GM21367 (cell line): Measurements from ENCODE around the gene FCMR.

ENCODE experiments used
- ATAC-seq: cut with Tn5 transposase; IDR thresholded peaks from one replicate; pipeline ENCODE4 v1.9.1; 2021; ENCODE audit not compliant: unreplicated experiment

The FCMR gene

GRCh38 chr1:206951318-206952100, 29.8 kb upstream of the FCMR start:
- no peak for ATAC-seq

- no peak for ATAC-seq
These were observed 27.9 kb upstream of the FCMR start for GRCh38 chr1:206949641-206950040.

- no peak for ATAC-seq
These were observed 27.5 kb upstream of the FCMR start for GRCh38 chr1:206949208-206949607.

- no peak for ATAC-seq
These were observed 25.5 kb upstream of the FCMR start for GRCh38 chr1:206947255-206947654.

GRCh38 chr1:206946261-206946660, 24.5 kb upstream of the FCMR start, which contains the start of gene PIGR:
TSS of gene PIGR (minus strand) at chr1:206946466. CDS start at chr1:206940531, 5,935 bp downstream.
- no peak for ATAC-seq

- ATAC-seq: no peak
These were observed 24.0 kb upstream of the FCMR start for GRCh38 chr1:206945779-206946178.

- no peak for ATAC-seq
These were observed 23.0 kb upstream of the FCMR start for GRCh38 chr1:206944703-206945102.

- ATAC-seq: no peak
These were observed 20.2 kb upstream of the FCMR start for GRCh38 chr1:206941766-206942418.

GRCh38 chr1:206940588-206940936, 18.8 kb upstream of the FCMR start:
- ATAC-seq: no peak

- ATAC-seq: no peak
These were observed 18.3 kb upstream of the FCMR start for GRCh38 chr1:206939841-206940587.

- no peak for ATAC-seq
These were observed 17.4 kb upstream of the FCMR start for GRCh38 chr1:206939131-206939530.

GRCh38 chr1:206937425-206937824, 15.7 kb upstream of the FCMR start:
- ATAC-seq: no peak

GRCh38 chr1:206935491-206936067, 13.8 kb upstream of the FCMR start:
- ATAC-seq: no peak

GRCh38 chr1:206933333-206933945, 11.7 kb upstream of the FCMR start:
- ATAC-seq: no peak

- ATAC-seq: no peak
These were observed 10.4 kb upstream of the FCMR start for GRCh38 chr1:206932177-206932576.

GRCh38 chr1:206931709-206932108, 10.0 kb upstream of the FCMR start:
- ATAC-seq: no peak

- ATAC-seq: peak; percentile 70
These were observed 8.6 kb upstream of the FCMR start for GRCh38 chr1:206930210-206930798.

- ATAC-seq: no peak
These were observed 7.8 kb upstream of the FCMR start for GRCh38 chr1:206929524-206929923.

- no peak for ATAC-seq
These were observed 4.5 kb upstream of the FCMR start for GRCh38 chr1:206926286-206926685.

- peak; percentile 49 for ATAC-seq
These were observed 3.5 kb upstream of the FCMR start for GRCh38 chr1:206925106-206925736.
